Liver (tissue), 9 donors: ENCODE measurements around the gene THG1L. TPM values are rescaled to one million over a fixed set of nuclear protein-coding genes. Genes with fewer than 3 reads are reported as not detected.

Source experiments
- DNase-seq: peaks from one replicate; pipeline ENCODE4 v3.0.0-alpha.2; 2017; ENCODE audit warnings: low spot score
- H3K27ac ChIP-seq, 2 donors: one replicate each; pipeline ENCODE4 v1.7.0; 2013; ENCODE audit warnings: inconsistent platforms in 2 of 2, low read length in 2 of 2, control low read depth in 1 of 2, low read depth in 1 of 2, mild to moderate bottlenecking in 1 of 2
- H3K27me3 ChIP-seq, 4 donors: one replicate each; pipeline versions ENCODE4 v1.6.1 to v1.7.0; 2013; ENCODE audit warnings: low read length in 3 of 4, inconsistent platforms in 1 of 4, mild to moderate bottlenecking in 1 of 4, moderate library complexity in 1 of 4; ENCODE audit not compliant: control insufficient read depth in 4 of 4, insufficient read depth in 4 of 4
- H3K36me3 ChIP-seq, 4 donors: one replicate each; pipeline versions ENCODE4 v1.6.1 to v1.7.0; 2013; ENCODE audit warnings: low read length in 3 of 4, mild to moderate bottlenecking in 3 of 4, low read depth in 1 of 4, moderate library complexity in 1 of 4; ENCODE audit not compliant: control insufficient read depth in 4 of 4, insufficient read depth in 3 of 4
- H3K4me1 ChIP-seq, 4 donors: one replicate each; pipeline versions ENCODE4 v1.6.1 to v1.7.0; 2013; ENCODE audit warnings: low read length in 3 of 4, mild to moderate bottlenecking in 3 of 4, moderate library complexity in 1 of 4; ENCODE audit not compliant: control insufficient read depth in 4 of 4, insufficient read depth in 4 of 4
- H3K4me3 ChIP-seq, 3 donors: one replicate each; pipeline versions ENCODE4 v1.6.1 to v1.7.0; 2013; ENCODE audit warnings: low read length in 3 of 3, control low read depth in 1 of 3, low read depth in 1 of 3, mild to moderate bottlenecking in 1 of 3
- H3K9ac ChIP-seq, 2 donors: one replicate each; pipeline ENCODE4 v1.7.0; 2013; ENCODE audit warnings: low read length in 2 of 2, mild to moderate bottlenecking in 2 of 2, moderate library complexity in 2 of 2, control low read depth in 1 of 2, low read depth in 1 of 2
- H3K9me3 ChIP-seq, 4 donors: one replicate each; pipeline versions ENCODE4 v1.6.1 to v1.7.0; 2013; ENCODE audit warnings: low read length in 3 of 4; ENCODE audit not compliant: control insufficient read depth in 4 of 4
- ATF3 ChIP-seq: IDR thresholded peaks from 2 replicates; pipeline ENCODE4 v1.6.1; 2016; ENCODE audit warnings: antibody characterized with exemption
- CTCF ChIP-seq: fragments of 150-350 bp; IDR thresholded peaks from 2 replicates; pipeline ENCODE4 v1.5.1; 2017; ENCODE audit warnings: improper control_type of control experiment, low read depth, low read length; ENCODE audit not compliant: missing input control
- EGR1 ChIP-seq, 2 donors: IDR thresholded peaks; 2 replicates each; pipeline ENCODE4 v1.6.1; 2016 to 2018; ENCODE audit warnings: antibody characterized with exemption in 2 of 2, low read depth in 2 of 2
- FOXA1 ChIP-seq: IDR thresholded peaks from 2 replicates; pipeline ENCODE4 v1.6.1; 2016; ENCODE audit warnings: antibody characterized with exemption
- FOXA2 ChIP-seq: IDR thresholded peaks from 2 replicates; pipeline ENCODE4 v1.6.1; 2016; ENCODE audit warnings: antibody characterized with exemption
- GABPA ChIP-seq, 2 donors: IDR thresholded peaks in 1 of 2; conservative IDR thresholded peaks in 1 of 2; 2 replicates each; pipeline ENCODE4 v1.6.1; 2016; ENCODE audit warnings: antibody characterized with exemption in 2 of 2, mild to moderate bottlenecking in 1 of 2, moderate library complexity in 1 of 2
- HNF4A ChIP-seq, 2 donors: conservative IDR thresholded peaks; 2 replicates each; pipeline ENCODE4 v1.6.1; 2016; ENCODE audit warnings: antibody characterized with exemption in 2 of 2, mild to moderate bottlenecking in 2 of 2
- HNF4G ChIP-seq: IDR thresholded peaks from 2 replicates; pipeline ENCODE4 v1.6.1; 2016; ENCODE audit warnings: antibody characterized with exemption
- JUND ChIP-seq, 2 donors: IDR thresholded peaks; 2 replicates each; pipeline ENCODE4 v1.6.1; 2016; ENCODE audit warnings: antibody characterized with exemption in 2 of 2
- NR2F2 ChIP-seq: IDR thresholded peaks from 2 replicates; pipeline ENCODE4 v1.6.1; 2016; ENCODE audit warnings: antibody characterized with exemption
- REST ChIP-seq: IDR thresholded peaks from 2 replicates; pipeline ENCODE4 v1.6.1; 2016; ENCODE audit warnings: antibody characterized with exemption, mild to moderate bottlenecking
- RXRA ChIP-seq, 2 donors: IDR thresholded peaks; 2 replicates each; pipeline ENCODE4 v1.6.1; 2017 to 2018; ENCODE audit warnings: antibody characterized with exemption in 2 of 2, mild to moderate bottlenecking in 1 of 2
- SP1 ChIP-seq: IDR thresholded peaks from 2 replicates; pipeline ENCODE4 v1.6.1; 2018; ENCODE audit warnings: antibody characterized with exemption, mild to moderate bottlenecking
- TAF1 ChIP-seq: conservative IDR thresholded peaks from 2 replicates; pipeline ENCODE4 v1.6.1; 2016; ENCODE audit warnings: antibody characterized with exemption, mild to moderate bottlenecking
- YY1 ChIP-seq: IDR thresholded peaks from 2 replicates; pipeline ENCODE4 v1.6.1; 2016; ENCODE audit warnings: antibody characterized with exemption, mild to moderate bottlenecking
- WGBS: extraction: QIAGEN DNeasy Blood & Tissue Kit; methylation state at CpG from one replicate; pipeline ENCODE4 v1.1.7; 2013; 5-methylcytosine and 5-hydroxymethylcytosine counted together
- polyA plus RNA-seq, 2 donors: library from polyadenylated mRNA; stranded (reverse) in 1 of 2; unstranded in 1 of 2; fragments of 200-250 nt in 1 of 2; fragments of >200 nt in 1 of 2; fragmentation: Nextera tagmentation in 1 of 2; extraction: Ambion mirVana in 1 of 2; gene quantifications; one replicate each; pipeline versions ENCODE4 v1.2.1 to v1.2.3, GENCODE V29; 2013 to 2015
- total RNA-seq, 2 donors: library from RNA; depleted of rRNA; stranded (reverse); fragments of >200 nt; gene quantifications; one replicate each; pipeline ENCODE4 v1.2.3, GENCODE V29; 2014
- TF ChIP-seq, protein P1 (sequence below): IDR thresholded peaks from 2 replicates; pipeline ENCODE4 v1.6.1; 2016; ENCODE audit warnings: antibody characterized with exemption
- donor health status: healthy.
- donor health status: healthy.
- donor health status: healthy.
- donor health status: healthy.
- donor health status: healthy.

THG1L gene
- total and polyA plus RNA-seq, 4 donors: 3.9 to 12.6 (median 5.3) TPM

GRCh38 chr5:157730900-157731271 is 334 bp upstream of the THG1L start (continued):
- no peak for TF ChIP-seq SP1
- no peak for TF ChIP-seq TAF1
- TF ChIP-seq GABPA (IDR thresholded peaks at IDR 0.05 in 1 of 2, conservative IDR thresholded peaks at IDR 0.05 in 1 of 2): no peak
- no peak for TF ChIP-seq REST

DNA sequence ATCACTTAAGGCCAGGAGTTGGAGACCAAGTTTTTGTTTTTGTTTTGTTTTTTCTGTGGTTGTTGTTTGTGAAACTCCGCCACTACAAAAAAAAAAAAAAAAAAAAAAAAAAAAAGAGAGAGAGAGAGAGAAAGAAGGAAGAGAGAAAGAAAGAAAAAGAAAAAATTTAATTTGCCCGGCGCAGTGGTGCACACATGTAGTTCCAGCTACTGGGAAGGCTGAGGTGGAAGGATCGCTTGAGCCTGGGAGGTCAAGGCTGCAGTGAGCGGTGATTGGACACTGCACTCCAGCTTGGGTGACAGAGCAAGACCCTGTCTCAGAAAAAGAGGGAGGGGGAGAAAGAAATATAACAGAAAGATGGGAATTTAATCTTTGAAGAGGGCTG is 902 bp downstream of the THG1L start:
- H3K9me3 ChIP-seq: no peaks in the 10 kb centered on the region
- peaks cover 5 to 22% (median 8%) of the 10 kb centered on the region in 4 donors for H3K36me3 ChIP-seq
- WGBS: 99% methylated on average over 5 of the region's 5 CpGs
- peaks cover 0 to 10% (median 5%) of the 10 kb centered on the region in 4 donors for H3K4me1 ChIP-seq
- H3K4me3 ChIP-seq: no peak overlapping the region
- no peak overlapping the region for H3K27ac ChIP-seq
- TF ChIP-seq HNF4G (no peak), CTCF (no peak), YY1 (no peak)
- no peaks in the 10 kb centered on the region for H3K27me3 ChIP-seq
- no peak overlapping the region for H3K9ac ChIP-seq
- DNase-seq: no peak

GRCh38 chr5:157732596-157733262 is 1.5 kb downstream of the THG1L start:
- H3K36me3 ChIP-seq: peaks cover 6 to 27% (median 11%) of the 10 kb centered on the region in 4 donors

More at GRCh38 chr5:157732596-157733262, 1.5 kb downstream of the THG1L start:
- no peaks in the 10 kb centered on the region for H3K9me3 ChIP-seq
- no peak overlapping the region for H3K9ac ChIP-seq
- no peak overlapping the region for H3K27ac ChIP-seq
- no peak for TF ChIP-seq FOXA2
- TF ChIP-seq TAF1: no peak
- TF ChIP-seq, protein P1, sequence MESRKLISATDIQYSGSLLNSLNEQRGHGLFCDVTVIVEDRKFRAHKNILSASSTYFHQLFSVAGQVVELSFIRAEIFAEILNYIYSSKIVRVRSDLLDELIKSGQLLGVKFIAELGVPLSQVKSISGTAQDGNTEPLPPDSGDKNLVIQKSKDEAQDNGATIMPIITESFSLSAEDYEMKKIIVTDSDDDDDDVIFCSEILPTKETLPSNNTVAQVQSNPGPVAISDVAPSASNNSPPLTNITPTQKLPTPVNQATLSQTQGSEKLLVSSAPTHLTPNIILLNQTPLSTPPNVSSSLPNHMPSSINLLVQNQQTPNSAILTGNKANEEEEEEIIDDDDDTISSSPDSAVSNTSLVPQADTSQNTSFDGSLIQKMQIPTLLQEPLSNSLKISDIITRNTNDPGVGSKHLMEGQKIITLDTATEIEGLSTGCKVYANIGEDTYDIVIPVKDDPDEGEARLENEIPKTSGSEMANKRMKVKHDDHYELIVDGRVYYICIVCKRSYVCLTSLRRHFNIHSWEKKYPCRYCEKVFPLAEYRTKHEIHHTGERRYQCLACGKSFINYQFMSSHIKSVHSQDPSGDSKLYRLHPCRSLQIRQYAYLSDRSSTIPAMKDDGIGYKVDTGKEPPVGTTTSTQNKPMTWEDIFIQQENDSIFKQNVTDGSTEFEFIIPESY: no peak
- no peak for TF ChIP-seq SP1
- TF ChIP-seq REST: no peak
- TF ChIP-seq FOXA1: no peak
- no peak for TF ChIP-seq RXRA (IDR thresholded peaks at IDR 0.05)
- no peak for TF ChIP-seq EGR1 (IDR thresholded peaks at IDR 0.05; ENCODE audit: low read depth in 2 of 2)
- TF ChIP-seq CTCF: no peak
- no peak for TF ChIP-seq ATF3
- no peak for TF ChIP-seq NR2F2
- TF ChIP-seq HNF4G: no peak
- TF ChIP-seq JUND (IDR thresholded peaks at IDR 0.05): no peak
- no peak for TF ChIP-seq HNF4A (conservative IDR thresholded peaks at IDR 0.05)
- TF ChIP-seq YY1: no peak
- no peak for TF ChIP-seq GABPA (IDR thresholded peaks at IDR 0.05 in 1 of 2, conservative IDR thresholded peaks at IDR 0.05 in 1 of 2)
- no peak for DNase-seq
- peaks cover 0 to 10% (median 5%) of the 10 kb centered on the region in 4 donors for H3K4me1 ChIP-seq
- no peaks in the 10 kb centered on the region for H3K27me3 ChIP-seq
- no peak overlapping the region for H3K4me3 ChIP-seq
- 95% methylated on average over 8 of the region's 8 CpGs for WGBS
